ENCODE results near the gene FGA.

FGA gene

DNA sequence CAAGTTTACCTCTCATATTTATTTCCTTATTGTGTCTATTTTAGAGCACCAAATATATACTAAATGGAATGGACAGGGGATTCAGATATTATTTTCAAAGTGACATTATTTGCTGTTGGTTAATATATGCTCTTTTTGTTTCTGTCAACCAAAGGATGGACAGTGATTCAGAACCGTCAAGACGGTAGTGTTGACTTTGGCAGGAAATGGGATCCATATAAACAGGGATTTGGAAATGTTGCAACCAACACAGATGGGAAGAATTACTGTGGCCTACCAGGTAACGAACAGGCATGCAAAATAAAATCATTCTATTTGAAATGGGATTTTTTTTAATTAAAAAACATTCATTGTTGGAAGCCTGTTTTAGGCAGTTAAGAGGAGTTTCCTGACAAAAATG, 21.5 kb downstream of the FGA start:
- H3K36me3 ChIP-seq (ENCODE audit: control insufficient read depth, insufficient read depth, low read length) = no peaks in the 10 kb centered on the region
- H3K27me3 ChIP-seq (ENCODE audit: control insufficient read depth, insufficient read depth, low read length) = no peaks in the 10 kb centered on the region
- H3K9ac ChIP-seq (ENCODE audit: low read depth, low read length) = no peak overlapping the region
- no peaks in the 10 kb centered on the region for H3K9me3 ChIP-seq (ENCODE audit: control insufficient read depth, insufficient read depth, low read length)
- no peak overlapping the region for H3K4me3 ChIP-seq (ENCODE audit: low read depth, low read length)
- no peaks in the 10 kb centered on the region for H3K4me1 ChIP-seq (ENCODE audit: control insufficient read depth, insufficient read depth, low read length)

GRCh38 chr4:154566639-154567204, 23.8 kb downstream of the FGA start:
- no peak overlapping the region for H3K4me3 ChIP-seq (ENCODE audit: low read depth, low read length)
- no peaks in the 10 kb centered on the region for H3K9me3 ChIP-seq (ENCODE audit: control insufficient read depth, insufficient read depth, low read length)
- H3K27me3 ChIP-seq (ENCODE audit: control insufficient read depth, insufficient read depth, low read length) = no peaks in the 10 kb centered on the region
- no peaks in the 10 kb centered on the region for H3K36me3 ChIP-seq (ENCODE audit: control insufficient read depth, insufficient read depth, low read length)
- H3K4me1 ChIP-seq (ENCODE audit: control insufficient read depth, insufficient read depth, low read length) = no peaks in the 10 kb centered on the region
- H3K9ac ChIP-seq (ENCODE audit: low read depth, low read length) = no peak overlapping the region

- Histone ChIP-seq H3K9me3 (ENCODE audit: control insufficient read depth, insufficient read depth, low read length) (no peaks in the 10 kb centered on the region), H3K4me3 (ENCODE audit: low read depth, low read length) (no peak overlapping the region), H3K36me3 (ENCODE audit: control insufficient read depth, insufficient read depth, low read length) (no peaks in the 10 kb centered on the region), H3K27me3 (ENCODE audit: control insufficient read depth, insufficient read depth, low read length) (no peaks in the 10 kb centered on the region), H3K9ac (ENCODE audit: low read depth, low read length) (no peak overlapping the region), H3K4me1 (ENCODE audit: control insufficient read depth, insufficient read depth, low read length) (no peaks in the 10 kb centered on the region)
Observed at GRCh38 chr4:154565704-154566103, 24.8 kb downstream of the FGA start.

- H3K4me1 ChIP-seq (ENCODE audit: control insufficient read depth, insufficient read depth, low read length) = no peaks in the 10 kb centered on the region
- H3K36me3 ChIP-seq (ENCODE audit: control insufficient read depth, insufficient read depth, low read length) = no peaks in the 10 kb centered on the region
- H3K27me3 ChIP-seq (ENCODE audit: control insufficient read depth, insufficient read depth, low read length) = no peaks in the 10 kb centered on the region
- H3K9me3 ChIP-seq (ENCODE audit: control insufficient read depth, insufficient read depth, low read length) = no peaks in the 10 kb centered on the region
- no peak overlapping the region for H3K4me3 ChIP-seq (ENCODE audit: low read depth, low read length)
- no peak overlapping the region for H3K9ac ChIP-seq (ENCODE audit: low read depth, low read length)
Observed at GRCh38 chr4:154564311-154564710, 26.2 kb downstream of the FGA start.

- no peak within 1 kb of the TSS for H3K4me3 ChIP-seq (ENCODE audit: low read depth, low read length)
- H3K27me3 ChIP-seq (ENCODE audit: control insufficient read depth, insufficient read depth, low read length) = no peaks in the 10 kb centered on the region
- no peak within 1 kb of the TSS for H3K9ac ChIP-seq (ENCODE audit: low read depth, low read length)
- no peaks in the 10 kb centered on the region for H3K36me3 ChIP-seq (ENCODE audit: control insufficient read depth, insufficient read depth, low read length)
- H3K4me1 ChIP-seq (ENCODE audit: control insufficient read depth, insufficient read depth, low read length) = no peaks in the 10 kb centered on the region
- no peaks in the 10 kb centered on the region for H3K9me3 ChIP-seq (ENCODE audit: control insufficient read depth, insufficient read depth, low read length)
Observed at GRCh38 chr4:154562697-154563254, 27.8 kb downstream of the FGA start, which contains the start of gene FGB. Gene FGB (plus strand): TSS chr4:154563011. CDS start chr4:154563019, 8 bp downstream.

DNA sequence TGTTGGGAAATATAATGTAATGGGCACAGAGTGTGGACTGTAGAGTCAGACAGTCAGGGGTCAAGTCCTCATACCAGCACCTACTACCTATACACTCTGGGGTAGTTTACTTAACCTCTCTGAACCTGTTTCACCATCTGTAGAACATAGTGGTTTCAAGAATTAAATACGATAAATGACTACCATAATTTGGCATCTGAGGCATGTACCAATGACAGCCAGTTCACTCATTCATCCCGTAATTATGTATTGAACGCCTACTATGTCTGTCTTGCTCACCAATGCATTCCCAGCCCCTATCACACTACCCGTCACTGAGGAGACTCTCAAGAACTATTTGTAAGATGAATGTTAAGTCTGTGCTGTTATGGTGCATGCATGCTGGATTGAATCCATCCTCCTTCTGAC, 29.7 kb downstream of the FGA start:
- Histone ChIP-seq H3K36me3 (ENCODE audit: control insufficient read depth, insufficient read depth, low read length) (no peaks in the 10 kb centered on the region), H3K9me3 (ENCODE audit: control insufficient read depth, insufficient read depth, low read length) (no peaks in the 10 kb centered on the region), H3K9ac (ENCODE audit: low read depth, low read length) (no peak overlapping the region), H3K27me3 (ENCODE audit: control insufficient read depth, insufficient read depth, low read length) (no peaks in the 10 kb centered on the region), H3K4me1 (ENCODE audit: control insufficient read depth, insufficient read depth, low read length) (no peaks in the 10 kb centered on the region), H3K4me3 (ENCODE audit: low read depth, low read length) (no peak overlapping the region)

GRCh38 chr4:154560419-154560801, 30.1 kb downstream of the FGA start:
- Histone ChIP-seq H3K9ac (ENCODE audit: low read depth, low read length) (no peak overlapping the region), H3K4me1 (ENCODE audit: control insufficient read depth, insufficient read depth, low read length) (no peaks in the 10 kb centered on the region), H3K4me3 (ENCODE audit: low read depth, low read length) (no peak overlapping the region), H3K36me3 (ENCODE audit: control insufficient read depth, insufficient read depth, low read length) (no peaks in the 10 kb centered on the region), H3K27me3 (ENCODE audit: control insufficient read depth, insufficient read depth, low read length) (no peaks in the 10 kb centered on the region), H3K9me3 (ENCODE audit: control insufficient read depth, insufficient read depth, low read length) (no peaks in the 10 kb centered on the region)

DNA sequence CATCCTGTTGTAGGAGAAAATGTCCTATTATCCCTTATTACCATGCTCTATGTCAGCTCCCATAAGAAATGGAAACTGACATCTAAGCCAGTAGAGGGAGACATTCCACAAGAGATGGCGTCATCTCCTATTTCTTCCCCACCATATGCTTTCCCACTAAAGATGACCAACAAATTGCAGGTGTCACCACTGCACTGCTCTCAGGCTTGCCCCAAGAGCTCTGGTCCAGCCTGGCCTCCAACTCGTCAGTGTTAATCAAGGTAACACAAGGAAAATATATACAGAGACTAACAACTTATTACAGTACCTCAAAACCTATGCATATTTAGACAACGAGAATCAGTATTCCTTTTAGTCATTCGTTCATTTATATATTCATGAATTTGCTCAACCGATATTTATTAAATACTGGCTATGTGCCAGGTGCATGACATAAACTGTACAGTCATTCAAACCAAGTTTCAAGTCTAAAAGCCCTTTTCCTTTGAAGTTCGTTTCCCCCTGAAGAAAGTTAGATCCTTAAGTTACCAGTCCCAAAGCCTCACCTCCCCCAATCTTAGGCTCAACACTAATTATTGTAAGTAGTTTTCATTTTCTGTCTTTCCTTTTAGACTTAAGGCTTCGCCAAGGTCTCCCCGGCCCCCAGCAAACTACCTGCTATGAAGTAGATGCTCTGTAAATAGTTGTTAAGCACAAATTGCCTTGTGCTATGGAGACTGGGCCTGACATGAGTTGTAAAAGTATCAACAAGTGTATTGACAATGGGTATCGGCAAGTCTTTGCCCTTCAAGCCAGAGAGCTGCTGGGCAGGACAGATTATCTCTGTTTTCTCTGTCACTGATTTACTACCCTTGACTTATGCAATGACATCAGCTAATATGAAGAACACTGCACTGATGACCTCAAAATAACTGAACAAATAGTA, 30.8 kb downstream of the FGA start:
- Histone ChIP-seq H3K4me3 (ENCODE audit: low read depth, low read length) (no peak overlapping the region), H3K9ac (ENCODE audit: low read depth, low read length) (no peak overlapping the region), H3K4me1 (ENCODE audit: control insufficient read depth, insufficient read depth, low read length) (no peaks in the 10 kb centered on the region), H3K27me3 (ENCODE audit: control insufficient read depth, insufficient read depth, low read length) (no peaks in the 10 kb centered on the region), H3K36me3 (ENCODE audit: control insufficient read depth, insufficient read depth, low read length) (no peaks in the 10 kb centered on the region), H3K9me3 (ENCODE audit: control insufficient read depth, insufficient read depth, low read length) (no peaks in the 10 kb centered on the region)

DNA sequence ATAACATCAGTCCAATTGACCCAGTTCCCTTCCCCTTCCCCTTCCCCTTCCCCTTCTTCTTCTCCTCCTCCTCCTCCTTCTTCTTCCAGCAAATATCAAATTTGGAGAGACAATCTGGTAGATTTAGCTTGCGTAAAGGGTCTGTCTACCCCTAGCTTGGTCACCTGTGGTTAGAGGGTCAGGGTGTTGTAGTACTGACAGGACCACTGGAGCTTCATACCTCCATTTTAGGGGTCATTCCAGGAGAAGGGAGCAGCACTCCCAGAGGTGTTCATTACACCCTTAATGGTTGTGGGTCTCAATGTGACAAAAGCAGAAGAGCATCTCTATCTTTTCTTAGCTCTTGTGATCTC, 31.4 kb downstream of the FGA start:
- no peaks in the 10 kb centered on the region for H3K9me3 ChIP-seq (ENCODE audit: control insufficient read depth, insufficient read depth, low read length)
- H3K9ac ChIP-seq (ENCODE audit: low read depth, low read length) = no peak overlapping the region
- no peaks in the 10 kb centered on the region for H3K36me3 ChIP-seq (ENCODE audit: control insufficient read depth, insufficient read depth, low read length)
- no peaks in the 10 kb centered on the region for H3K27me3 ChIP-seq (ENCODE audit: control insufficient read depth, insufficient read depth, low read length)
- no peak overlapping the region for H3K4me3 ChIP-seq (ENCODE audit: low read depth, low read length)
- no peaks in the 10 kb centered on the region for H3K4me1 ChIP-seq (ENCODE audit: control insufficient read depth, insufficient read depth, low read length)

GRCh38 chr4:154551872-154552686, 38.5 kb downstream of the FGA start:
- Histone ChIP-seq H3K9ac (ENCODE audit: low read depth, low read length) (no peak overlapping the region), H3K4me3 (ENCODE audit: low read depth, low read length) (no peak overlapping the region), H3K36me3 (ENCODE audit: control insufficient read depth, insufficient read depth, low read length) (no peaks in the 10 kb centered on the region), H3K9me3 (ENCODE audit: control insufficient read depth, insufficient read depth, low read length) (no peaks in the 10 kb centered on the region), H3K27me3 (ENCODE audit: control insufficient read depth, insufficient read depth, low read length) (no peaks in the 10 kb centered on the region), H3K4me1 (ENCODE audit: control insufficient read depth, insufficient read depth, low read length) (peaks cover 4% of the 10 kb centered on the region)

- peaks cover 5% of the 10 kb centered on the region for H3K36me3 ChIP-seq (ENCODE audit: control insufficient read depth, insufficient read depth, low read length)
- H3K9ac ChIP-seq (ENCODE audit: low read depth, low read length) = peak within 1 kb of the TSS; percentile 79
- H3K27me3 ChIP-seq (ENCODE audit: control insufficient read depth, insufficient read depth, low read length) = no peaks in the 10 kb centered on the region
- no peaks in the 10 kb centered on the region for H3K9me3 ChIP-seq (ENCODE audit: control insufficient read depth, insufficient read depth, low read length)
- peak within 1 kb of the TSS; percentile 95 for H3K4me3 ChIP-seq (ENCODE audit: low read depth, low read length)
- peaks cover 4% of the 10 kb centered on the region for H3K4me1 ChIP-seq (ENCODE audit: control insufficient read depth, insufficient read depth, low read length)
Observed at GRCh38 chr4:154549894-154550790, 40.4 kb downstream of the FGA start, which contains the start of gene PLRG1. Gene PLRG1 (minus strand): TSS chr4:154550400. CDS start chr4:154550308, 92 bp downstream.

Data from iPS-15b (cell line).